ENCODE measurements around the gene WWOX. TPM values are rescaled to one million over a fixed set of nuclear protein-coding genes. Genes with fewer than 3 reads are reported as not detected.

WWOX gene
- total RNA-seq, 1 experiment from 2014 or later: 15.6 TPM

DNA sequence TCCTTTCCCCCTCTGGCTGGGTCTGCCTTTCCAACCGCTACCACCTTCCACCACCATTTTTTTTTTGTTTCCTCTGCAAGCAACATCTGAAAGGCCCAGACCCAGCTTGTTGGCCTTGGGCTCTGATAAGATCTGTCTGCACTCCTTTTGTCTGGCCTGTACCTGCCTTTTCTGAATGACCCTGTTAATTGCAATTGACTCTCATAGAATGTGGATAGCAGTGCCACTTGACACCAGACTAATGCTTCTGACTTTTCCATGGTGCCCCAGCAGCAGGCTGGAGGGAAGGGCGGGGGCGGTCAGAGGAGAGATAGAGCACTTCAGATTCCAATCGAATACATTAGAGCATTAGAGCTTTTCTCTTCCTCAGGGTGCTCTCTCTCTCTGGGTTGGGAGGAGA lies 538.9 kb downstream of the WWOX start:
- no peak overlapping the region for H3T11ph ChIP-seq (ENCODE audit: low read length)
- H4K20me1 ChIP-seq (ENCODE audit: control insufficient read depth, insufficient read depth, insufficient read length): no peaks in the 10 kb centered on the region
- H3K9me3 Mint-ChIP-seq: no peaks in the 10 kb centered on the region; a peak in 1 of 5 replicates
- H3K23me2 ChIP-seq (ENCODE audit: insufficient read length, low read depth, low read length, poor library complexity, severe bottlenecking): no peaks in the 10 kb centered on the region
- H3K56ac ChIP-seq (ENCODE audit: insufficient read length, low read depth, low read length): no peak overlapping the region
- H3K27ac ChIP-seq (ENCODE audit: insufficient read length, low read depth, low read length): no peak overlapping the region
- H3K14ac ChIP-seq (ENCODE audit: insufficient read depth, low read length): no peak overlapping the region
- H2BK5ac ChIP-seq (ENCODE audit: insufficient read length, low read length): no peak overlapping the region
- no peaks in the 10 kb centered on the region for H3K79me2 ChIP-seq (ENCODE audit: insufficient read depth, low read length)
- H3K9ac ChIP-seq (ENCODE audit: extremely low read depth, insufficient read length, low read length): no peak overlapping the region
- H2BK120ac ChIP-seq (ENCODE audit: low read depth, low read length, poor library complexity, severe bottlenecking): no peak overlapping the region
- no peak overlapping the region for H4K8ac ChIP-seq (replicated peaks; ENCODE audit: insufficient read length, low read depth, low read length)
- no peak overlapping the region for H2BK20ac ChIP-seq (ENCODE audit: low read depth, low read length, poor library complexity, severe bottlenecking)
- no peak overlapping the region for H3K23ac ChIP-seq (ENCODE audit: insufficient read length, low read depth, low read length)
- no peaks in the 10 kb centered on the region for H3K27me3 Mint-ChIP-seq (ENCODE audit: low read depth)
- H3K4me1 ChIP-seq (ENCODE audit: insufficient read depth, low read length): no peaks in the 10 kb centered on the region
- H3K4me3 Mint-ChIP-seq: no peak overlapping the region
- H3K4ac ChIP-seq (ENCODE audit: low read depth, low read length): no peak overlapping the region
- no peak overlapping the region for H2BK15ac ChIP-seq (ENCODE audit: low read depth, low read length)
- no peak overlapping the region for H3K18ac ChIP-seq (ENCODE audit: insufficient read length, low read depth, low read length)
- DNase-seq: no peak
- no peak overlapping the region for H3K4me2 ChIP-seq (ENCODE audit: insufficient read depth, insufficient read length, low read length)
- no peak overlapping the region for H2BK12ac ChIP-seq (ENCODE audit: insufficient read length, low read depth, low read length)
- no peak overlapping the region for H4K5ac ChIP-seq (ENCODE audit: insufficient read length, low read depth, low read length)
- no CpG with 5 or more reads among the region's 4 CpGs for WGBS (ENCODE audit: extremely low coverage, insufficient read length, low lambda C conversion rate)
- H3K27me3 ChIP-seq (ENCODE audit: insufficient read depth, low read length): no peaks in the 10 kb centered on the region
- no peaks in the 10 kb centered on the region for H3K9me3 ChIP-seq (ENCODE audit: control insufficient read depth, low read depth, low read length)
- no peaks in the 10 kb centered on the region; a peak in 1 of 7 replicates for H3K36me3 Mint-ChIP-seq (ENCODE audit: insufficient read depth in 1 of 3, low read depth in 3 of 3)
- H2AK5ac ChIP-seq (ENCODE audit: insufficient read length, low read length): no peak overlapping the region
- TF ChIP-seq, protein P1, sequence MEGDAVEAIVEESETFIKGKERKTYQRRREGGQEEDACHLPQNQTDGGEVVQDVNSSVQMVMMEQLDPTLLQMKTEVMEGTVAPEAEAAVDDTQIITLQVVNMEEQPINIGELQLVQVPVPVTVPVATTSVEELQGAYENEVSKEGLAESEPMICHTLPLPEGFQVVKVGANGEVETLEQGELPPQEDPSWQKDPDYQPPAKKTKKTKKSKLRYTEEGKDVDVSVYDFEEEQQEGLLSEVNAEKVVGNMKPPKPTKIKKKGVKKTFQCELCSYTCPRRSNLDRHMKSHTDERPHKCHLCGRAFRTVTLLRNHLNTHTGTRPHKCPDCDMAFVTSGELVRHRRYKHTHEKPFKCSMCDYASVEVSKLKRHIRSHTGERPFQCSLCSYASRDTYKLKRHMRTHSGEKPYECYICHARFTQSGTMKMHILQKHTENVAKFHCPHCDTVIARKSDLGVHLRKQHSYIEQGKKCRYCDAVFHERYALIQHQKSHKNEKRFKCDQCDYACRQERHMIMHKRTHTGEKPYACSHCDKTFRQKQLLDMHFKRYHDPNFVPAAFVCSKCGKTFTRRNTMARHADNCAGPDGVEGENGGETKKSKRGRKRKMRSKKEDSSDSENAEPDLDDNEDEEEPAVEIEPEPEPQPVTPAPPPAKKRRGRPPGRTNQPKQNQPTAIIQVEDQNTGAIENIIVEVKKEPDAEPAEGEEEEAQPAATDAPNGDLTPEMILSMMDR (conservative IDR thresholded peaks at IDR 0.05): no peak
- H3K4me1 Mint-ChIP-seq: peaks cover 16 to 35% of the 10 kb centered on the region in 2 experiments
- H2AFZ ChIP-seq (ENCODE audit: low read length): no peak overlapping the region
- no peak overlapping the region for H4K91ac ChIP-seq (ENCODE audit: insufficient read length, low read depth, low read length)
- no peaks in the 10 kb centered on the region for H3K79me1 ChIP-seq (ENCODE audit: insufficient read depth, low read depth, low read length, poor library complexity, severe bottlenecking)
- H3K27ac Mint-ChIP-seq: 0 out of 7 replicates have a peak overlapping the region, but pooled peaks of 1 of the 3 experiments have one; percentile 32
